ENCODE data around the gene ZNF490. TPM values are rescaled to one million over a fixed set of nuclear protein-coding genes. Genes with fewer than 3 reads are reported as not detected.

Gene ZNF490
- total and polyA plus RNA-seq, 2 donors (not counting 1 experiment from before 2014, with no cell fraction given) = 5.7 to 21.2 TPM

GRCh38 chr19:12555456-12555930, 55.1 kb downstream of the ZNF490 start:
- 58% methylated on average over 39 of the region's 39 CpGs for WGBS (ENCODE audit: insufficient coverage)
- H4K20me1 ChIP-seq (ENCODE audit: control insufficient read depth, insufficient read depth, low read length, poor library complexity, severe bottlenecking) = no peaks in the 10 kb centered on the region
- CTCF ChIA-PET = no interaction called here

More at GRCh38 chr19:12555456-12555930, 55.1 kb downstream of the ZNF490 start:
- Mint-ChIP-seq H3K9me3 (ENCODE audit: insufficient read depth) (no peaks in the 10 kb centered on the region), H3K27me3 (no peaks in the 10 kb centered on the region), H3K4me1 (peaks cover 21% of the 10 kb centered on the region), H3K27ac (no peak overlapping the region), H3K4me3 (peak overlapping the region; percentile 18)
- POLR2A ChIA-PET = no interaction called here
- Histone ChIP-seq H3K36me3 (replicated peaks in 1 of 2; ENCODE audit: control extremely low read depth in 1 of 2, control insufficient read depth in 1 of 2, extremely low read depth in 1 of 2, insufficient read depth in 2 of 2, low read length in 1 of 2) (no peaks in the 10 kb centered on the region), H3K27me3 (replicated peaks in 1 of 4; ENCODE audit: control extremely low read depth in 1 of 4, control insufficient read depth in 3 of 4, insufficient read depth in 4 of 4, low read length in 3 of 4) (no peaks in the 10 kb centered on the region), H2AFZ (ENCODE audit: insufficient read depth, low read depth, low read length, poor library complexity, severe bottlenecking) (peak overlapping the region; percentile 32), H3K79me2 (ENCODE audit: control insufficient read depth, insufficient read depth, low read length) (peaks cover 15% of the 10 kb centered on the region), H3K27ac (ENCODE audit: low read length in 2 of 2) (no peak overlapping the region), H3K9me3 (ENCODE audit: control extremely low read depth in 1 of 3, control insufficient read depth in 2 of 3, insufficient read depth in 1 of 3, low read length in 2 of 3) (no peaks in the 10 kb centered on the region), H3K9ac (ENCODE audit: low read length) (no peak overlapping the region), H3K4me2 (replicated peaks; ENCODE audit: low read depth, low read length, poor library complexity, severe bottlenecking) (no peak overlapping the region), H3K4me3 (ENCODE audit: control extremely low read depth in 1 of 5, extremely low read depth in 1 of 5, insufficient read depth in 1 of 5, low read depth in 2 of 5, low read length in 4 of 5) (no peak overlapping the region), H3K4me1 (ENCODE audit: control insufficient read depth in 2 of 2, insufficient read depth in 2 of 2, low read length in 2 of 2) (peaks cover 9 to 13% of the 10 kb centered on the region in 2 donors)
- TF ChIP-seq EZH2 (IDR thresholded peaks at IDR 0.05; ENCODE audit: borderline replicate concordance, insufficient read depth, low read depth, low read length, poor library complexity, severe bottlenecking) (no peak), CTCF (IDR thresholded peaks at IDR 0.05) (no peak)
- intact Hi-C loops (cut with micrococcal nuclease) = no loop called here
- no peak for DNase-seq
- ATAC-seq (ENCODE audit: low read depth) = no peak

All from B cell (primary cell).